Measurements from ENCODE around the gene UGT1A4. TPM values are rescaled to one million over a fixed set of nuclear protein-coding genes. Genes with fewer than 3 reads are reported as not detected.

Gene UGT1A4
- total and polyA plus RNA-seq, 2 of the 8 experiments (the other 6 are each of a cell fraction or from before 2014, with no cell fraction given): not detected

DNA sequence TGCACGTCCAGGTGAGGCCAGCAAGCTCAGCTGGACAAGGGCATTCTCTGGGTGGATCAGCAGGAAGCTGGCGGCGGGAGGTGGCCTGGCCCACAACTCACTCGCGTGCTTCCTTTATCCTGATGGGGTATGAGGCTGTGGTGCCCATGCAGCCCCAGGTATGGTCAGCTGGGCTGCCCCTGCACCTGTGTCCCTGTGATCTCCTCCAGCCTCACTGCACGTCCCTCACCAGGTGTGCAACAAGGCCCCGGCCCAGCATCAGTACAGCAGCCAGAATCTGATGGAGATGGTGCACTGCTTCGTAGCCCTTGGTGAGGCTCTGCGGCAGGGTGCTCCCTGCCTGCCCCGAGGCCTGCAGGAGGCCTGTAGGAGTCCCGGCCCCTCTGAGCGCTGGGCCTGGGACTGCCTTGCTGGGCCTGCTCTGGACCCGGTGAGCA lies 77.2 kb downstream of the UGT1A4 start:
- Histone ChIP-seq H4K20me1 (replicated peaks in 1 of 2; ENCODE audit: control insufficient read depth in 1 of 2, insufficient read depth in 2 of 2, low read length in 2 of 2) (no peaks in the 10 kb centered on the region), H2BK5ac (ENCODE audit: low read depth, low read length) (no peak overlapping the region), H4K8ac (ENCODE audit: extremely low read depth, insufficient read depth, low read length) (no peak overlapping the region), H2BK12ac (ENCODE audit: low read depth, low read length) (no peak overlapping the region), H2AK5ac (ENCODE audit: low read depth, low read length) (no peak overlapping the region), H3K23me2 (ENCODE audit: low read depth, low read length) (no peaks in the 10 kb centered on the region), H3K14ac (ENCODE audit: insufficient read length) (no peak overlapping the region), H3K18ac (ENCODE audit: extremely low read depth, low read length) (no peak overlapping the region), H2BK15ac (ENCODE audit: low read length) (no peak overlapping the region), H3K9me3 (ENCODE audit: insufficient read depth in 2 of 2, low read depth in 1 of 2, low read length in 1 of 2) (peaks cover 0 to 5% of the 10 kb centered on the region in 2 experiments; a peak in 2 of 4 replicates), H3K36me3 (ENCODE audit: control insufficient read depth in 2 of 4, insufficient read depth in 4 of 4, low read length in 3 of 4) (no peaks in the 10 kb centered on the region), H2AFZ (ENCODE audit: low read length) (no peak overlapping the region), H3K9ac (replicated peaks in 1 of 4; ENCODE audit: extremely low read depth in 1 of 4, low read depth in 3 of 4, low read length in 3 of 4) (no peak overlapping the region), H3K79me1 (ENCODE audit: low read depth, low read length) (no peaks in the 10 kb centered on the region), H3K4ac (replicated peaks; ENCODE audit: insufficient read length, low read depth, low read length) (no peak overlapping the region), H2BK120ac (replicated peaks; ENCODE audit: low read depth, low read length) (no peak overlapping the region), H3K4me3 (ENCODE audit: extremely low read depth in 1 of 4, insufficient read depth in 2 of 4, low read depth in 3 of 4, low read length in 4 of 4) (no peak overlapping the region), H3K23ac (ENCODE audit: insufficient read length) (no peak overlapping the region), H2BK20ac (ENCODE audit: low read length) (no peak overlapping the region), H3K79me2 (ENCODE audit: control insufficient read depth in 1 of 2, insufficient read depth in 2 of 2, low read length in 2 of 2) (no peaks in the 10 kb centered on the region), H4K91ac (replicated peaks; ENCODE audit: insufficient read length, low read length) (no peak overlapping the region), H4K5ac (ENCODE audit: insufficient read length, low read depth, low read length) (no peak overlapping the region), H3K27me3 (replicated peaks in 1 of 4; ENCODE audit: control insufficient read depth in 3 of 4, extremely low read depth in 1 of 4, insufficient read depth in 3 of 4, low read length in 3 of 4) (no peaks in the 10 kb centered on the region), H3K27ac (ENCODE audit: low read depth, low read length) (no peak overlapping the region), H3K4me2 (ENCODE audit: insufficient read depth in 1 of 2, low read depth in 2 of 2, low read length in 2 of 2) (no peak overlapping the region), H3K56ac (replicated peaks; ENCODE audit: insufficient read length, low read depth, low read length) (no peak overlapping the region), H3K4me1 (replicated peaks in 1 of 4; ENCODE audit: control insufficient read depth in 3 of 4, insufficient read depth in 4 of 4, low read length in 3 of 4) (no peaks in the 10 kb centered on the region)
- POLR2A ChIA-PET (ENCODE audit: partially characterized antibody): no interaction called here
- FAIRE-seq: no peak
- WGBS, 2 experiments (ENCODE audit: extremely low coverage in 1 of 2, insufficient coverage in 1 of 2, insufficient read length in 1 of 2, insufficient replicate concordance in 2 of 2, low coverage in 1 of 2, low lambda C conversion rate in 2 of 2, missing lambda C conversion rate in 1 of 2): 90% methylated on average over 12 of the region's 13 CpGs; no CpG with 5 or more reads in 1 of the 2 experiments
- CTCF ChIA-PET (ENCODE audit: partially characterized antibody): interaction anchor here (0.6 to 1.6 kb wide), 5 partner anchors 10 to 123 kb away, joined by 3 to 9 read pairs (median 3); no protein-coding TSS in a partner anchor
- DNase-seq (ENCODE audit: low read depth in 1 of 2, low spot score in 2 of 2): peak in 1 of 2 experiments; percentile 26
- no peak for TF ChIP-seq FOSL1 (IDR thresholded peaks at IDR 0.05; ENCODE audit: insufficient read depth, low read depth, low read length)
- no peak for TF ChIP-seq NRF1 (IDR thresholded peaks at IDR 0.05; ENCODE audit: low read depth, low read length)
- no peak for TF ChIP-seq EZH2 (IDR thresholded peaks at IDR 0.05; ENCODE audit: low read depth, low read length, severe bottlenecking)
- no peak for TF ChIP-seq SAP30 (IDR thresholded peaks at IDR 0.05; ENCODE audit: insufficient read depth, insufficient replicate concordance, low read length)
- TF ChIP-seq SIRT6 (IDR thresholded peaks at IDR 0.05; ENCODE audit: low read length): no peak
- TF ChIP-seq PHF8 (conservative IDR thresholded peaks at IDR 0.05; ENCODE audit: low read depth, low read length): no peak
- TF ChIP-seq, protein P1, sequence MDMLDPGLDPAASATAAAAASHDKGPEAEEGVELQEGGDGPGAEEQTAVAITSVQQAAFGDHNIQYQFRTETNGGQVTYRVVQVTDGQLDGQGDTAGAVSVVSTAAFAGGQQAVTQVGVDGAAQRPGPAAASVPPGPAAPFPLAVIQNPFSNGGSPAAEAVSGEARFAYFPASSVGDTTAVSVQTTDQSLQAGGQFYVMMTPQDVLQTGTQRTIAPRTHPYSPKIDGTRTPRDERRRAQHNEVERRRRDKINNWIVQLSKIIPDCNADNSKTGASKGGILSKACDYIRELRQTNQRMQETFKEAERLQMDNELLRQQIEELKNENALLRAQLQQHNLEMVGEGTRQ (IDR thresholded peaks at IDR 0.05; ENCODE audit: low read length): no peak
- TF ChIP-seq SP1 (IDR thresholded peaks at IDR 0.05; ENCODE audit: low read depth, low read length): no peak
- no peak for TF ChIP-seq ASH2L (IDR thresholded peaks at IDR 0.05; ENCODE audit: low read length)
- no peak for TF ChIP-seq YY1 (IDR thresholded peaks at IDR 0.05; ENCODE audit: low read depth, low read length)
- TF ChIP-seq BCL11A (IDR thresholded peaks at IDR 0.05; ENCODE audit: low read depth in 2 of 2, low read length in 2 of 2): no peak
- TF ChIP-seq EP300 (IDR thresholded peaks at IDR 0.05; ENCODE audit: borderline replicate concordance in 1 of 2, low read depth in 2 of 2, low read length in 2 of 2): no peak
